MM.1S (cell line): Measurements from ENCODE around the gene LMX1B.
"Not testable (repeated sequence)": the region's sequence is repeated elsewhere in the genome, so short reads cannot be mapped to it uniquely, and the experiment has no call there.

ENCODE experiments used
- EZH2 ChIP-seq: fragments of 300-600 bp; sonication (generic); optimal IDR thresholded peaks from 2 replicates; pipeline ENCODE3; 2017; ENCODE audit warnings: low read depth, mild to moderate bottlenecking, antibody characterized with exemption, low read length, mixed read lengths
- TF ChIP-seq, protein P1 (sequence below): fragments of 300-600 bp; sonication (generic); IDR thresholded peaks from 2 replicates; pipeline ENCODE4 v1.5.1; 2016; ENCODE audit warnings: antibody characterized with exemption, low read length, mixed read lengths

DNA sequence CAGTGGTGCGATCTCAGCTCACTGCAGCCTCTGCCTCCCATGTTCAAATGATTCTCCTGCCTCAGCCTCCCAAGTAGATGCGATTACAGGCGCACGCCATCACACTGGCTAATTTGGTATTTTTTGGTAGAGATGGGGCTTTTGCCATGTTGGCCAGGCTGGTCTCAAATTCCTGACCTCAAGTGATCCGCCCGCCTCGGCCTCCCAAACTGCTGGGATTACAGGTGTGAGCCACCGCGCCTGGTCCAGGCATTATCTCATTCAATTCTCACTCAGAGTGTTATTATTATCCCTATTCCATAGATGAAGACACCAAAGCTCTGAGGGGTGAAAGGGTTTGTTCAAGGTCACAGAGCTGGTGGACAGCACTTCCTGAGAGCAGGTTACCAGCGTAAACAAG, 94.0 kb downstream of the LMX1B start:
- TF ChIP-seq, protein P1, sequence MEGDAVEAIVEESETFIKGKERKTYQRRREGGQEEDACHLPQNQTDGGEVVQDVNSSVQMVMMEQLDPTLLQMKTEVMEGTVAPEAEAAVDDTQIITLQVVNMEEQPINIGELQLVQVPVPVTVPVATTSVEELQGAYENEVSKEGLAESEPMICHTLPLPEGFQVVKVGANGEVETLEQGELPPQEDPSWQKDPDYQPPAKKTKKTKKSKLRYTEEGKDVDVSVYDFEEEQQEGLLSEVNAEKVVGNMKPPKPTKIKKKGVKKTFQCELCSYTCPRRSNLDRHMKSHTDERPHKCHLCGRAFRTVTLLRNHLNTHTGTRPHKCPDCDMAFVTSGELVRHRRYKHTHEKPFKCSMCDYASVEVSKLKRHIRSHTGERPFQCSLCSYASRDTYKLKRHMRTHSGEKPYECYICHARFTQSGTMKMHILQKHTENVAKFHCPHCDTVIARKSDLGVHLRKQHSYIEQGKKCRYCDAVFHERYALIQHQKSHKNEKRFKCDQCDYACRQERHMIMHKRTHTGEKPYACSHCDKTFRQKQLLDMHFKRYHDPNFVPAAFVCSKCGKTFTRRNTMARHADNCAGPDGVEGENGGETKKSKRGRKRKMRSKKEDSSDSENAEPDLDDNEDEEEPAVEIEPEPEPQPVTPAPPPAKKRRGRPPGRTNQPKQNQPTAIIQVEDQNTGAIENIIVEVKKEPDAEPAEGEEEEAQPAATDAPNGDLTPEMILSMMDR, result not testable (repeated sequence)
- TF ChIP-seq EZH2, result not testable (repeated sequence)
